ENCODE data around the gene PARS2.

DNA sequence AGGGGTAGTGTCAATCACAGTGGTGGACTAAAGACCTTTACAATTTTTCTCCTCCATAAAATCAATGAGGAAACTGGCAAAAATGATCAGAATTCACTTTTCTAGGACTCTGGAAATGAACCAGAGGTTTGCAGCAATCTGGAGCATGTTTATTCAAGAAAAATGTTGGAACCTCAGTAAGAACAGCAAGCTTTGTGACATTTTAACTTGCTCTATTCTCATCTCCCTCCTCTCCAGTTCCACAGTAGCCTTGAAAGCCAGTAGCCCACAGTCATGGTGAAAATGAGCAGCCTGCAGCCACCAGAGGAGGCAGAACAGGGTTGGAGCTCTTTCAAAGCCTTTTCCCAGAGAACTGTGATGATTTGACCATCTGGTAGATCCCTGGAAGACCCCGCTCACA, 39.6 kb downstream of the PARS2 start:
- TF ChIP-seq, protein P1, sequence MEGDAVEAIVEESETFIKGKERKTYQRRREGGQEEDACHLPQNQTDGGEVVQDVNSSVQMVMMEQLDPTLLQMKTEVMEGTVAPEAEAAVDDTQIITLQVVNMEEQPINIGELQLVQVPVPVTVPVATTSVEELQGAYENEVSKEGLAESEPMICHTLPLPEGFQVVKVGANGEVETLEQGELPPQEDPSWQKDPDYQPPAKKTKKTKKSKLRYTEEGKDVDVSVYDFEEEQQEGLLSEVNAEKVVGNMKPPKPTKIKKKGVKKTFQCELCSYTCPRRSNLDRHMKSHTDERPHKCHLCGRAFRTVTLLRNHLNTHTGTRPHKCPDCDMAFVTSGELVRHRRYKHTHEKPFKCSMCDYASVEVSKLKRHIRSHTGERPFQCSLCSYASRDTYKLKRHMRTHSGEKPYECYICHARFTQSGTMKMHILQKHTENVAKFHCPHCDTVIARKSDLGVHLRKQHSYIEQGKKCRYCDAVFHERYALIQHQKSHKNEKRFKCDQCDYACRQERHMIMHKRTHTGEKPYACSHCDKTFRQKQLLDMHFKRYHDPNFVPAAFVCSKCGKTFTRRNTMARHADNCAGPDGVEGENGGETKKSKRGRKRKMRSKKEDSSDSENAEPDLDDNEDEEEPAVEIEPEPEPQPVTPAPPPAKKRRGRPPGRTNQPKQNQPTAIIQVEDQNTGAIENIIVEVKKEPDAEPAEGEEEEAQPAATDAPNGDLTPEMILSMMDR (IDR thresholded peaks at IDR 0.05; ENCODE audit: poor library complexity, severe bottlenecking): no peak
- no peak for TF ChIP-seq SMC3 (conservative IDR thresholded peaks at IDR 0.05; ENCODE audit: poor library complexity)
- no peak for TF ChIP-seq MXI1 (conservative IDR thresholded peaks at IDR 0.05; ENCODE audit: poor library complexity, severe bottlenecking)
- no peak for TF ChIP-seq POLR2AphosphoS5 (IDR thresholded peaks at IDR 0.05)
